KOPT-K1 (cell line): Measurements from ENCODE around the gene KIT.

Experiments
- H3K27ac ChIP-seq: fragments of 200-600 bp; sonication (generic); 2 replicates; pipeline ENCODE4 v1.5.1; 2016; ENCODE audit warnings: antibody characterized with exemption, mild to moderate bottlenecking, low read depth, low read length; ENCODE audit not compliant: poor library complexity, severe bottlenecking
- H3K36me3 ChIP-seq: fragments of 200-600 bp; sonication (generic); 2 replicates; pipeline ENCODE4 v1.5.1; 2017; ENCODE audit warnings: antibody characterized with exemption, mild to moderate bottlenecking, low read length, moderate library complexity; ENCODE audit not compliant: insufficient read depth
- H3K9me3 ChIP-seq: fragments of 200-600 bp; sonication (generic); 2 replicates; pipeline ENCODE4 v1.5.1; 2017; ENCODE audit warnings: antibody characterized with exemption, low read length, mild to moderate bottlenecking; ENCODE audit not compliant: insufficient read depth, poor library complexity, severe bottlenecking

The KIT gene

DNA sequence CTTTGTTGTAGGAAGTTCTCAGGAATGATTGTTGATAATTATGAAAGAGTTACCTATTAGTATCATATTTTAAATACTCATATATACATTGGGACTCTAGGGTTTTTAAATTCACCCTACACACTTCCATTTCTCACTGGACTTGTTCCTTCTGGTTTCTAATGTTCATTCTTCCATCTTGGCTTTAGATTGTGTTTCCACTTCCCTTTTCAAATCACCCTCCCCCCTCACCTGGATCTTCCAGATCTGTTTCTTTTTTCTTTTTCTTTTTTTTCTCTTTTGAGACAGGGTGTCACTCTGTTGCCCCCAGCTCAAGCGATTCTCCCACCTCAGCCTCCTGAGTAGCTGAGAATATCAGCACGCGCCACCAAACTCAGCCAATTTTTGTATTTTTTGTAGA is 6.7 kb upstream of the KIT start:
- Histone ChIP-seq H3K36me3 (no peaks in the 10 kb centered on the region), H3K9me3 (no peaks in the 10 kb centered on the region), H3K27ac (no peak overlapping the region)

GRCh38 chr4:54654753-54655152 is 3.0 kb upstream of the KIT start:
- Histone ChIP-seq H3K9me3 (peaks cover 21% of the 10 kb centered on the region), H3K27ac (no peak overlapping the region), H3K36me3 (no peaks in the 10 kb centered on the region)

DNA sequence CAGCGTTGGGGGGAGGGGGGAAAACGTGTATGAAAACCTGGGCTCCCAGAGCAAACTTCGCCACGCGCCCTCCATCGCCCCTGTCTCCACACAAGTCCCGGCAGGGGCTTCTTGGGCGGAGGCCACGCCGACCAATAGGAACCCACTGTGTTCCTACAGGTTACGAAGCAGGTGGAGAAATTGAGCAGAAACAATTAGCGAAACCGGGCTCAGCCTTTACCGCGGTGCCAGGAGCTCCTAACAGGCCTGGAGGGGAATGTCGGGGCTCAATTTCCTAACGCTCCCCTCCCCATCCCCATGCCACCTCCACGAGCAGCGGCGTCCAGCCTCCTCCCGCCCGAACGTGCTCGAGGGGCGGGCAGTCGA is 589 bp upstream of the KIT start:
- Histone ChIP-seq H3K27ac (no peak overlapping the region), H3K36me3 (no peaks in the 10 kb centered on the region), H3K9me3 (peaks cover 21% of the 10 kb centered on the region)

DNA sequence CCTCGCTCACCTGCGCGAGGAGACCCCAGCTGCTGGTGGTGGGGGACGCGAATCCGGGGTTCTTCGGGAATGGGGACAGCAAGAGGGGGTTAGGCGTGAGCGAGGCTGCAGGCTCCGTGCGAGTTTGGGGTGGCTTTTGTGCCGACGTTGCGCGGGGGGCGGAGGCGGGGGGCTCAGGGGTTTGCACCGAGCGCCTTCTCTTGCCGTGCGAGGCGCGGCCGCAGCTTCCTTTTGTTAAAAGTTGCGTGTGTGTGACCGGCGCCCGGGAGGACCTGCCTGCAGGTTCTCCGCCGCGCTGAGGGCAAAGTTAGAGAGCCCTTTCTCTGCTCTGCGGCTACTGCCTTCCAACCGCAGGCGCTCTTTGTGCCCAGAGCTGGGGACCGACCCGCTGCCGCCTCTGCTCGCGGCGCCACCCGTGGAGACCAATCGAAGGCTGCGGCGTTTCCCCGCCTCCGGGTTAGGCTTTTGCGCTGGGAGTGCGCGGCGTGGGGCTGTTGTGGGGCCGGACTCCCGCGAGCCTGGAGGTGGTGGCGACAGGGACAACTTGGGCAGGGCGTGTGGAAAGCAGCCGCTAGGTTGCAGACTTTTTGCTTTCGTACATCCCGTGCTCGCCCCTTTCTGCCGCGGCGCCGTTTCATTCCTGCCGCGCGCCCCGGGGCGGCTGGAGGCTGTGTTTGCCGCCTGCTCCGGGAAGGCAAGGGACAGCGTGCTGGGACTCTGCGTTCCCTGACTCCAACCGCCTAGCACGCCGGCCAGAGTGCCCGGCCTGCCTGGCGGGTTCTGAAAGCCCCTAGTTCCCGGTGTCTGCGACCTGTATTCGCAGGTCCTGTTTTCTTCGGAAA is 716 bp downstream of the KIT start:
- H3K36me3 ChIP-seq, result no peaks in the 10 kb centered on the region
- no peak overlapping the region for H3K27ac ChIP-seq
- peaks cover 21% of the 10 kb centered on the region for H3K9me3 ChIP-seq

GRCh38 chr4:54659313-54659712 is 1.6 kb downstream of the KIT start:
- no peaks in the 10 kb centered on the region for H3K36me3 ChIP-seq
- H3K27ac ChIP-seq, result no peak overlapping the region
- H3K9me3 ChIP-seq, result peaks cover 21% of the 10 kb centered on the region

GRCh38 chr4:54659749-54660535 is 2.2 kb downstream of the KIT start:
- Histone ChIP-seq H3K36me3 (no peaks in the 10 kb centered on the region), H3K27ac (no peak overlapping the region), H3K9me3 (peaks cover 21% of the 10 kb centered on the region)

GRCh38 chr4:54660591-54660990 is 2.8 kb downstream of the KIT start:
- Histone ChIP-seq H3K36me3 (no peaks in the 10 kb centered on the region), H3K9me3 (peaks cover 21% of the 10 kb centered on the region), H3K27ac (no peak overlapping the region)

DNA sequence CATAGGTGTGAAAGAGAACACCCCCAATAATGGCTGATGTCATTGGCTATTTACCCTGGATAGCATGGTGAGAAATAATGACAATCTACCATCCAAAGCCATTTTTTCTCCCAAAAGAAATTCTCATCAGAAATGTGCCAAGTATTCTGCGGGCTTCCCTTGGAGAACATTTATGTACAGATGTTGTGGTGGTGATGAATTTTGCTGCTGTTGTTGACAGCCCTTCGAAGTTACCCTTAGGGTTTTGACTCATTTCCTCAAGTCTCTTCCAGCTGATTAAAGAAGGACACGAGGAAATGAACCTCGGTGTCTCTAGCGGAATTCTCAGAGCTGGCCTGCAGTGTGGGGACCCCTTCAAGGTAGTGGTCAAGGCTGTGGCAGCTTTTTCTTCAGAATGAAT is 3.4 kb downstream of the KIT start:
- no peaks in the 10 kb centered on the region for H3K36me3 ChIP-seq
- H3K9me3 ChIP-seq, result peaks cover 21% of the 10 kb centered on the region
- no peak overlapping the region for H3K27ac ChIP-seq

- Histone ChIP-seq H3K36me3 (no peaks in the 10 kb centered on the region), H3K27ac (no peak overlapping the region), H3K9me3 (peaks cover 21% of the 10 kb centered on the region)
Measured at GRCh38 chr4:54661686-54662085, 3.9 kb downstream of the KIT start.

GRCh38 chr4:54662123-54662522 is 4.4 kb downstream of the KIT start:
- Histone ChIP-seq H3K36me3 (no peaks in the 10 kb centered on the region), H3K9me3 (peaks cover 21% of the 10 kb centered on the region), H3K27ac (no peak overlapping the region)

- no peaks in the 10 kb centered on the region for H3K36me3 ChIP-seq
- H3K27ac ChIP-seq, result no peak overlapping the region
- peaks cover 13% of the 10 kb centered on the region for H3K9me3 ChIP-seq
Measured at GRCh38 chr4:54662901-54663585, 5.3 kb downstream of the KIT start.

DNA sequence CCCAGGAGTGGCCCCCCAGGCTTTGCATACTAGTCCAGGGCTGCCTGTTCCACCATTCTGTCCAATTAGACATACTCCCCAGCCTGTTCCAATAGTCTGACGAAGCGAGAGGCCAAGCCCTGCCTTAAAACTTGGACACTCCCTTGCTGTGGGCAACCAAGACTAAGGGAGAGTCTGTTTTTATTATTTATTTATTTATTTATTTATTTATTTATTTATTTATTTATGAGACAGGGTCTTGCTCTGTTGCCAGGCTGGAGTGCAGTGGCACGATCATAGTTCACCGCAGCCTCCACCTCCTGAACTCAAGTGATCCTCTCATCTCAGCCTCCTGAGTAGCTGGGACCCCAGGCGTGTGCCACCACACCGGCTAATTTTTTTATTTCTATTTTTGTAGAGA is 6.6 kb downstream of the KIT start:
- H3K9me3 ChIP-seq, result peaks cover under 1% of the 10 kb centered on the region
- no peaks in the 10 kb centered on the region for H3K36me3 ChIP-seq
- H3K27ac ChIP-seq, result no peak overlapping the region

GRCh38 chr4:54668014-54668611 is 10.4 kb downstream of the KIT start:
- Histone ChIP-seq H3K9me3 (no peaks in the 10 kb centered on the region), H3K27ac (no peak overlapping the region), H3K36me3 (no peaks in the 10 kb centered on the region)

GRCh38 chr4:54669831-54670230 is 12.1 kb downstream of the KIT start:
- no peaks in the 10 kb centered on the region for H3K9me3 ChIP-seq
- no peak overlapping the region for H3K27ac ChIP-seq
- no peaks in the 10 kb centered on the region for H3K36me3 ChIP-seq
